Measurements from ENCODE around the gene TRIM61. TPM values are rescaled to one million over a fixed set of nuclear protein-coding genes. Genes with fewer than 3 reads are reported as not detected.
"Not testable (repeated sequence)": the region's sequence is repeated elsewhere in the genome, so short reads cannot be mapped to it uniquely, and the experiment has no call there.

TRIM61 gene
- 3.1 TPM in 2 replicates for polyA plus RNA-seq (2013)

DNA sequence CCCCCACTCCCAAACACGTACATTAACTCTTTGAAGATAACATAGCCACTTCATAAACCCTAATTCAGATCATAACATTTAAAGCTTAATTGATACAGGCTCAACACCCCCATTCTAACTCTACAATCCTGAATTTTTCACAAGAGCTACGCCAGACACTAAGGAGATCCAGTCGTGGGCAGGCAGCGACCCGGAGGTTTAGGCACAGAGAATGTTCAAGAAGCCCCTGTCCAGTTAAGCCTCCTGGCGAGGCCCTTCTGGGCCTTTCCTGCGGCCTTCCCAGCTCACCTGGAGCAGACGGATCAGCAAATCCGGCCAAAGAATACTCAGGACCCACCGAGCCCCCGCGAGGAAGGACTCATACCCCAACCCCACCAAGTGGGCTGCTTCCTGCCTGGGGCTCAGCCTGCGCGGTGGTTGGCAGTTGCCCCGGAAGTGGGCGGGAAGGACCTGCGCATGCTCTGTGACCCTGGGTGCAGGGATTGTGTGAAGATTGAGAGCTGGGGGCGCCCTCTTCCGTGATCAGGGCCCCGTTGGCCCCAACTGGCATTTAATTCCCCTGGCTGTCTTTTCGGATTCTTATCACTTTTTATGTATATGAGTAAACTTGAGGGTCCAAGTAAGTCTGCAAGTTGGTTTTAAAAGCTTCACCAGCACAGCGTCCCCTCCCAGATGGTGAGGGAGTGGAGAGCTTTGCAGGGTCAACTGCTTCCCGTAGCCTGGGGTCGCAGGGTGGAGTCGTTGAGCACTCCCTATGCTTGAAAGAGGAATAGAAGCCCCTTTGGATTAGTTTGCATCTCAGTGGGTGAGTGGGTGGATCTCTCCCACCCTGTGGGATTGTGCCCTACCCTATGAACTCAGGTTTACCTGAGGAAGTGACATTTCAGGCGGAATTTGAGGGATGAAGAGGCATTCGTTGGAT is at the start of gene TRIM61:
Gene TRIM61, minus strand, starts transcription at position 415 of the 922 bp plus-strand sequence. CDS start 7,655 bp downstream, outside the sequence.
- Histone ChIP-seq H2BK120ac (ENCODE audit: insufficient read depth, low read length, poor library complexity) (peak within 1 kb of the TSS; percentile 25), H3K79me2 (ENCODE audit: control insufficient read depth, insufficient read depth, low read length, poor library complexity) (peaks cover 1% of the 10 kb centered on the region), H3K36me3 (ENCODE audit: control insufficient read depth in 1 of 2, insufficient read depth in 2 of 2, low read length in 2 of 2) (peaks cover 4% of the 10 kb centered on the region in 2 experiments), H3K4me1 (ENCODE audit: control insufficient read depth in 1 of 2, insufficient read depth in 2 of 2, low read length in 2 of 2) (peaks cover 2 to 4% of the 10 kb centered on the region in 2 experiments), H4K91ac (ENCODE audit: low read depth, low read length) (peak within 1 kb of the TSS; percentile 42), H3K4me2 (ENCODE audit: low read length) (peak within 1 kb of the TSS; percentile 91), H3K9ac (ENCODE audit: low read length) (peak within 1 kb of the TSS; percentile 95), H3K4me3 (ENCODE audit: low read depth, low read length) (peak within 1 kb of the TSS; percentile 89), H4K12ac (ENCODE audit: low read depth, low read length) (peak within 1 kb of the TSS; percentile 79), H3K27me3 (ENCODE audit: insufficient read depth, low read length) (no peaks in the 10 kb centered on the region), H3K14ac (ENCODE audit: low read length) (peak within 1 kb of the TSS; percentile 65), H2AK5ac (ENCODE audit: low read length) (no peak within 1 kb of the TSS), H2AFZ (ENCODE audit: insufficient read depth, low read length, poor library complexity) (peak within 1 kb of the TSS; percentile 89), H2BK12ac (ENCODE audit: low read length) (no peak within 1 kb of the TSS), H3K18ac (ENCODE audit: low read length) (peak within 1 kb of the TSS; percentile 69), H4K8ac (ENCODE audit: low read depth, low read length) (peak within 1 kb of the TSS; percentile 98), H3K79me1 (ENCODE audit: low read length) (peaks cover 5% of the 10 kb centered on the region), H3K4ac (ENCODE audit: low read depth, low read length) (peak within 1 kb of the TSS; percentile 61), H2BK5ac (ENCODE audit: low read depth, low read length, poor library complexity) (peak within 1 kb of the TSS; percentile 36), H3K9me3 (ENCODE audit: insufficient read depth, low read depth, low read length) (no peaks in the 10 kb centered on the region), H3K27ac (ENCODE audit: low read depth, low read length) (no peak within 1 kb of the TSS), H3K23ac (ENCODE audit: low read length) (no peak within 1 kb of the TSS)
- no peak for DNase-seq
- no CpG with 5 or more reads among the region's 27 CpGs for WGBS (ENCODE audit: extremely low coverage, insufficient coverage, insufficient read length)

DNA sequence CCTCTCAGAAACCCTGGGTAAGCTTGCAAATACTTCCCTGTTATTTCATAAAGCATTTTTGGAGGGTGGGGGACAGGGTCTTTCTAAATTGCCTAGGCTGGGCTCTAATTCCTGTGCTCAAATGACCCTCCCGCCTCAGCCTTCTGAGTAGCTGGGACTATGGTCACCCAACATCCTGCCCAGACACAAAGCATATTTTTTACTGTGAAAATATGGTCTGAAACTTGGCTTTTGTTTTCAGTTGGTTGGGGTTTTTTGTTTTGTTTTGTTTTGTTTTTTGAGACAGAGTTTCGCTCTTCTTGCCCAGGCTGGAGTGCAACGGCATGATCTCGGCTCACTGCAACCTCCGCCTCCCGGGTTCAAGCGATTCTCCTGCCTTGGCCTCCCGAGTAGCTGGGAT is 48.3 kb upstream of the TRIM61 start:
- not testable (repeated sequence) for H2BK12ac ChIP-seq (ENCODE audit: low read length); H3K79me1 ChIP-seq (ENCODE audit: low read length); H3K4ac ChIP-seq (ENCODE audit: low read depth, low read length); H3K14ac ChIP-seq (ENCODE audit: low read length); H2BK120ac ChIP-seq (ENCODE audit: insufficient read depth, low read length, poor library complexity); H2BK5ac ChIP-seq (ENCODE audit: low read depth, low read length, poor library complexity); H3K4me2 ChIP-seq (ENCODE audit: low read length); H2AK5ac ChIP-seq (ENCODE audit: low read length); H3K36me3 ChIP-seq (ENCODE audit: control insufficient read depth in 1 of 2, insufficient read depth in 2 of 2, low read length in 2 of 2); H4K12ac ChIP-seq (ENCODE audit: low read depth, low read length); H3K27ac ChIP-seq (ENCODE audit: low read depth, low read length); H3K18ac ChIP-seq (ENCODE audit: low read length); H3K23ac ChIP-seq (ENCODE audit: low read length); H3K27me3 ChIP-seq (ENCODE audit: insufficient read depth, low read length); H3K4me3 ChIP-seq (ENCODE audit: low read depth, low read length); DNase-seq; H3K4me1 ChIP-seq (ENCODE audit: control insufficient read depth in 1 of 2, insufficient read depth in 2 of 2, low read length in 2 of 2); H3K9me3 ChIP-seq (ENCODE audit: insufficient read depth, low read depth, low read length); H2AFZ ChIP-seq (ENCODE audit: insufficient read depth, low read length, poor library complexity); H3K79me2 ChIP-seq (ENCODE audit: control insufficient read depth, insufficient read depth, low read length, poor library complexity); H4K8ac ChIP-seq (ENCODE audit: low read depth, low read length); H3K9ac ChIP-seq (ENCODE audit: low read length); H4K91ac ChIP-seq (ENCODE audit: low read depth, low read length)
- no CpG with 5 or more reads among the region's 8 CpGs for WGBS (ENCODE audit: extremely low coverage, insufficient coverage, insufficient read length)

DNA sequence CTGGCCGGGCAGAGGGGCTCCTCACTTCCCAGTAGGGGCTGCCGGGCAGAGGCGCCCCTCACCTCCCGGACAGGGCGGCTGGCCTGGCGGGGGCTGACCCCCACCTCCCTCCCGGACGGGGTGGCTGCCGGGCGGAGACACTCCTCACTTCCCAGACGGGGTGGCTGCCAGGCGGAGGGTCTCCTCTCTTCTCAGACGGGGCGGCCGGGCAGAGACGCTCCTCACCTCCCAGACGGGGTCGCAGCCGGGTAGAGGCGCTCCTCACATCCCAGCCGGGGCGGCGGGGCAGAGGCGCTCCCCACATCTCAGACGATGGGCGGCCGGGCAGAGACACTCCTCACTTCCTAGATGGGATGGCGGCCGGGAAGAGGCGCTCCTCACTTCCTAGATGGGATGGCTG is 42.5 kb upstream of the TRIM61 start:
- H3K23ac ChIP-seq (ENCODE audit: low read length); H3K27me3 ChIP-seq (ENCODE audit: insufficient read depth, low read length); H3K79me2 ChIP-seq (ENCODE audit: control insufficient read depth, insufficient read depth, low read length, poor library complexity); H3K14ac ChIP-seq (ENCODE audit: low read length); H3K4me3 ChIP-seq (ENCODE audit: low read depth, low read length); H3K4ac ChIP-seq (ENCODE audit: low read depth, low read length); H3K9me3 ChIP-seq (ENCODE audit: insufficient read depth, low read depth, low read length); H2AK5ac ChIP-seq (ENCODE audit: low read length); H3K4me1 ChIP-seq (ENCODE audit: control insufficient read depth in 1 of 2, insufficient read depth in 2 of 2, low read length in 2 of 2); H2BK12ac ChIP-seq (ENCODE audit: low read length); H3K36me3 ChIP-seq (ENCODE audit: control insufficient read depth in 1 of 2, insufficient read depth in 2 of 2, low read length in 2 of 2); H3K79me1 ChIP-seq (ENCODE audit: low read length); H3K18ac ChIP-seq (ENCODE audit: low read length); H3K9ac ChIP-seq (ENCODE audit: low read length); H4K8ac ChIP-seq (ENCODE audit: low read depth, low read length); DNase-seq; H4K91ac ChIP-seq (ENCODE audit: low read depth, low read length); H2AFZ ChIP-seq (ENCODE audit: insufficient read depth, low read length, poor library complexity); H4K12ac ChIP-seq (ENCODE audit: low read depth, low read length); H3K4me2 ChIP-seq (ENCODE audit: low read length); H2BK120ac ChIP-seq (ENCODE audit: insufficient read depth, low read length, poor library complexity); H3K27ac ChIP-seq (ENCODE audit: low read depth, low read length); H2BK5ac ChIP-seq (ENCODE audit: low read depth, low read length, poor library complexity): not testable (repeated sequence)
- no CpG with 5 or more reads among the region's 30 CpGs for WGBS (ENCODE audit: extremely low coverage, insufficient coverage, insufficient read length)

DNA sequence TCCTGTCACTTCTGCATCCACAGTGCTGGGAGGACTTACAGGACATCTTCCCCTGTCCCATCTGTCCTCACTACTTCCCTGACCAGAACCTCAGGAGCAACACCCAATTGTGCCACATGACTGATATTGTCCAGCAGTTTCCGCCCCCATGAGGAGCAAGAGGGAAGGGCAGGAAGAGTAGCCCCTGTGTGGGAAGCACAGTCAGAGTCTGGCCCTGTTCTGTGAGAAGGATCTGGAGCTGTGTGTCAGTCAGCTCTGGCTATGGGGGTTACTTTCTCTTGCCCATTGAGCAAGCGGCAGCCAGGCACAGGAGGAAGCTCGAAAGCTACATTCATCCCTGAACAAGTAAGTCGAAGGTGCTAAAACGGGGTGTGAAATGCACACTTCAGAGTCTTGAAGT is 39.5 kb upstream of the TRIM61 start:
- WGBS (ENCODE audit: extremely low coverage, insufficient coverage, insufficient read length), result no CpG with 5 or more reads among the region's 5 CpGs
- H3K23ac ChIP-seq (ENCODE audit: low read length), result no peak overlapping the region
- no peak overlapping the region for H3K27ac ChIP-seq (ENCODE audit: low read depth, low read length)
- no peaks in the 10 kb centered on the region for H3K79me2 ChIP-seq (ENCODE audit: control insufficient read depth, insufficient read depth, low read length, poor library complexity)
- H3K9ac ChIP-seq (ENCODE audit: low read length), result no peak overlapping the region
- H2BK5ac ChIP-seq (ENCODE audit: low read depth, low read length, poor library complexity), result no peak overlapping the region
- H4K12ac ChIP-seq (ENCODE audit: low read depth, low read length), result no peak overlapping the region
- no peak overlapping the region for H2BK120ac ChIP-seq (ENCODE audit: insufficient read depth, low read length, poor library complexity)
- no peaks in the 10 kb centered on the region for H3K4me1 ChIP-seq (ENCODE audit: control insufficient read depth in 1 of 2, insufficient read depth in 2 of 2, low read length in 2 of 2)
- H3K9me3 ChIP-seq (ENCODE audit: insufficient read depth, low read depth, low read length), result no peaks in the 10 kb centered on the region
- no peak overlapping the region for H3K4me3 ChIP-seq (ENCODE audit: low read depth, low read length)
- no peak overlapping the region for H4K8ac ChIP-seq (ENCODE audit: low read depth, low read length)
- no peaks in the 10 kb centered on the region for H3K27me3 ChIP-seq (ENCODE audit: insufficient read depth, low read length)
- no peak overlapping the region for H2BK12ac ChIP-seq (ENCODE audit: low read length)
- H2AFZ ChIP-seq (ENCODE audit: insufficient read depth, low read length, poor library complexity), result no peak overlapping the region
- peak in 1 of 2 donors; percentile 43 for DNase-seq
- no peak overlapping the region for H3K14ac ChIP-seq (ENCODE audit: low read length)
- no peaks in the 10 kb centered on the region for H3K36me3 ChIP-seq (ENCODE audit: control insufficient read depth in 1 of 2, insufficient read depth in 2 of 2, low read length in 2 of 2)
- H4K91ac ChIP-seq (ENCODE audit: low read depth, low read length), result no peak overlapping the region
- no peak overlapping the region for H2AK5ac ChIP-seq (ENCODE audit: low read length)
- H3K79me1 ChIP-seq (ENCODE audit: low read length), result no peaks in the 10 kb centered on the region
- no peak overlapping the region for H3K4me2 ChIP-seq (ENCODE audit: low read length)
- H3K4ac ChIP-seq (ENCODE audit: low read depth, low read length), result no peak overlapping the region
- H3K18ac ChIP-seq (ENCODE audit: low read length), result no peak overlapping the region

All from trophoblast cell (in vitro differentiated cells and primary cell).